ENCODE measurements around the gene GRWD1. TPM values are rescaled to one million over a fixed set of nuclear protein-coding genes. Genes with fewer than 3 reads are reported as not detected.

The GRWD1 gene
- total and polyA plus RNA-seq, 2 of the 8 experiments (the other 6 are each of a cell fraction or from before 2014, with no cell fraction given) = 36.9 to 61.9 TPM

- H3K23me2 ChIP-seq (ENCODE audit: low read depth, low read length) = peaks cover 9% of the 10 kb centered on the region
- no peak overlapping the region for H3K18ac ChIP-seq (ENCODE audit: extremely low read depth, low read length)
- H2BK120ac ChIP-seq (replicated peaks; ENCODE audit: low read depth, low read length) = no peak overlapping the region
- no peak overlapping the region for H4K8ac ChIP-seq (ENCODE audit: extremely low read depth, insufficient read depth, low read length)
- H2AFZ ChIP-seq (ENCODE audit: low read length) = no peak overlapping the region
- TF ChIP-seq TEAD4 (IDR thresholded peaks at IDR 0.05; ENCODE audit: low read depth, low read length) = no peak
- TF ChIP-seq CTCF (IDR thresholded peaks at IDR 0.05; ENCODE audit: control extremely low read depth in 1 of 3, insufficient read depth in 1 of 3, low read depth in 1 of 3, low read length in 3 of 3) = no peak
- no peak for TF ChIP-seq SP4 (IDR thresholded peaks at IDR 0.05; ENCODE audit: low read length)
- TF ChIP-seq JUN (IDR thresholded peaks at IDR 0.05; ENCODE audit: low read depth, low read length) = no peak
- TF ChIP-seq TCF12 (IDR thresholded peaks at IDR 0.05; ENCODE audit: low read depth, low read length) = no peak
- no peak for TF ChIP-seq CBX8 (IDR thresholded peaks at IDR 0.05; ENCODE audit: borderline replicate concordance, low read depth, low read length)
- CTCF ChIA-PET (ENCODE audit: partially characterized antibody) = interaction anchor here (0.5 to 1.6 kb wide), 3 partner anchors 15 to 57 kb away, joined by 3 to 5 read pairs (median 5); partner anchors contain the start of gene KDELR1
- no peak overlapping the region for H4K91ac ChIP-seq (replicated peaks; ENCODE audit: insufficient read length, low read length)
- no peak overlapping the region for H3K23ac ChIP-seq (ENCODE audit: insufficient read length)
- H3K4me2 ChIP-seq (ENCODE audit: insufficient read depth in 1 of 2, low read depth in 2 of 2, low read length in 2 of 2) = no peak overlapping the region
- 95% methylated on average over 4 of the region's 4 CpGs; no CpG with 5 or more reads in 1 of the 2 experiments for WGBS, 2 experiments (ENCODE audit: extremely low coverage in 1 of 2, insufficient coverage in 1 of 2, insufficient read length in 1 of 2, insufficient replicate concordance in 2 of 2, low coverage in 1 of 2, low lambda C conversion rate in 2 of 2, missing lambda C conversion rate in 1 of 2)
- H3K36me3 ChIP-seq (ENCODE audit: control insufficient read depth in 2 of 4, insufficient read depth in 4 of 4, low read length in 3 of 4) = peaks cover 26 to 54% (median 47%) of the 10 kb centered on the region in 4 experiments
- H3K14ac ChIP-seq (ENCODE audit: insufficient read length) = no peak overlapping the region
- H3K79me1 ChIP-seq (ENCODE audit: low read depth, low read length) = peaks cover 2% of the 10 kb centered on the region; the same call in 1 of the 2 replicates
- no peak overlapping the region for H2AK5ac ChIP-seq (ENCODE audit: low read depth, low read length)
- H4K5ac ChIP-seq (ENCODE audit: insufficient read length, low read depth, low read length) = no peak overlapping the region
- POLR2A ChIA-PET (ENCODE audit: partially characterized antibody) = interaction anchor here (1.4 to 2.7 kb wide), 6 partner anchors 10 to 73 kb away, joined by 3 to 14 read pairs (median 5); partner anchors contain the start of gene GRIN2D
- peaks cover 0 to 5% (median 4%) of the 10 kb centered on the region in 4 experiments; a peak in 4 of 7 replicates for H3K4me1 ChIP-seq (replicated peaks in 1 of 4; ENCODE audit: control insufficient read depth in 3 of 4, insufficient read depth in 4 of 4, low read length in 3 of 4)
- no peak overlapping the region for H3K9ac ChIP-seq (replicated peaks in 1 of 4; ENCODE audit: extremely low read depth in 1 of 4, low read depth in 3 of 4, low read length in 3 of 4)
- H3K27ac ChIP-seq (ENCODE audit: low read depth, low read length) = no peak overlapping the region
- H2BK15ac ChIP-seq (ENCODE audit: low read length) = no peak overlapping the region
- H2BK12ac ChIP-seq (ENCODE audit: low read depth, low read length) = no peak overlapping the region
- H3K9me3 ChIP-seq (ENCODE audit: insufficient read depth in 2 of 2, low read depth in 1 of 2, low read length in 1 of 2) = no peaks in the 10 kb centered on the region
- peaks cover 0 to 8% of the 10 kb centered on the region in 2 experiments; a peak in 2 of 4 replicates for H3K79me2 ChIP-seq (ENCODE audit: control insufficient read depth in 1 of 2, insufficient read depth in 2 of 2, low read length in 2 of 2)
- no peak overlapping the region for H2BK20ac ChIP-seq (ENCODE audit: low read length)
- peaks cover 0 to 18% of the 10 kb centered on the region in 2 experiments for H4K20me1 ChIP-seq (replicated peaks in 1 of 2; ENCODE audit: control insufficient read depth in 1 of 2, insufficient read depth in 2 of 2, low read length in 2 of 2)
- no peak for FAIRE-seq
- no peak for DNase-seq (ENCODE audit: low read depth in 1 of 2, low spot score in 2 of 2)
- H3K4ac ChIP-seq (replicated peaks; ENCODE audit: insufficient read length, low read depth, low read length) = no peak overlapping the region
- no peaks in the 10 kb centered on the region for H3K27me3 ChIP-seq (replicated peaks in 1 of 4; ENCODE audit: control insufficient read depth in 3 of 4, extremely low read depth in 1 of 4, insufficient read depth in 3 of 4, low read length in 3 of 4)
- no peak overlapping the region for H3K4me3 ChIP-seq (ENCODE audit: extremely low read depth in 1 of 4, insufficient read depth in 2 of 4, low read depth in 3 of 4, low read length in 4 of 4)
- no peak overlapping the region for H2BK5ac ChIP-seq (ENCODE audit: low read depth, low read length)
- H3K56ac ChIP-seq (replicated peaks; ENCODE audit: insufficient read length, low read depth, low read length) = no peak overlapping the region
These were observed 2.8 kb downstream of the GRWD1 start for GRCh38 chr19:48448563-48448962.
